AG04450 (cell line): ENCODE measurements around the gene PILRB. TPM values are rescaled to one million over a fixed set of nuclear protein-coding genes. Genes with fewer than 3 reads are reported as not detected.
"Not testable (repeated sequence)": the region's sequence is repeated elsewhere in the genome, so short reads cannot be mapped to it uniquely, and the experiment has no call there.

Experiments used
- CTCF ChIA-PET: fragments of 300-600, 350-600 bp; formaldehyde crosslinking; extraction: SDS; loops from one replicate; lab custom pipeline; 2022; ENCODE audit warnings: antibody characterized with exemption, inconsistent platforms; lab: Charles Lee
- POLR2A ChIA-PET: fragments of 350-600 bp; formaldehyde crosslinking; extraction: SDS; loops from one replicate; lab custom pipeline; 2021; ENCODE audit warnings: antibody characterized with exemption, inconsistent platforms; lab: Yijun Ruan, JAX
- DNase-seq: peaks from one replicate; pipeline ENCODE4 v3.0.0-alpha.2; 2011; ENCODE audit warnings: low read depth, low spot score
- H3K27ac ChIP-seq: one replicate; pipeline ENCODE4 v1.5.1; 2012; ENCODE audit warnings: low read depth, low read length, control low read depth
- H3K27me3 ChIP-seq: one replicate; pipeline ENCODE4 v1.6.0; 2012; ENCODE audit warnings: low read length; ENCODE audit not compliant: control insufficient read depth, insufficient read depth
- H3K4me3 ChIP-seq: 2 replicates; pipeline ENCODE4 v1.5.1; 2011; ENCODE audit warnings: mild to moderate bottlenecking, low read depth, low read length, control low read depth
- H3K9me3 ChIP-seq: 2 replicates; pipeline ENCODE4 v1.5.1; 2012; ENCODE audit warnings: low read length; ENCODE audit not compliant: control insufficient read depth, insufficient read depth
- CTCF ChIP-seq: IDR thresholded peaks from 2 replicates; pipeline ENCODE4 v1.5.1; 2011; ENCODE audit warnings: low read depth, low read length, control low read depth, inconsistent platforms
- polyA plus RNA-seq: library from polyadenylated mRNA; depleted of rRNA; stranded (reverse); fragments of >200 nt; gene quantifications from 2 replicates; pipeline ENCODE4 v1.2.3, GENCODE V29; 2011

Gene PILRB
- polyA plus RNA-seq, 1 experiment = 6.6 TPM

- CTCF ChIA-PET = no interaction called here
- H3K9me3 ChIP-seq = no peaks in the 10 kb centered on the region
- no peak overlapping the region for H3K4me3 ChIP-seq
- DNase-seq = no peak
- no peaks in the 10 kb centered on the region for H3K27me3 ChIP-seq
- POLR2A ChIA-PET = no interaction called here
- H3K27ac ChIP-seq = no peak overlapping the region
- TF ChIP-seq CTCF = no peak
These were observed 5.2 kb downstream of the PILRB start for GRCh38 chr7:100363098-100363497.

GRCh38 chr7:100363797-100364196 is 5.9 kb downstream of the PILRB start:
- DNase-seq, H3K4me3 ChIP-seq, CTCF ChIA-PET, POLR2A ChIA-PET, H3K27me3 ChIP-seq, H3K9me3 ChIP-seq, H3K27ac ChIP-seq: not testable (repeated sequence)

- DNase-seq = no peak
- no peak overlapping the region for H3K27ac ChIP-seq
- ChIA-PET POLR2A (no interaction called here), CTCF (no interaction called here)
- H3K9me3 ChIP-seq = no peaks in the 10 kb centered on the region
- no peaks in the 10 kb centered on the region for H3K27me3 ChIP-seq
- no peak for TF ChIP-seq CTCF
- no peak overlapping the region for H3K4me3 ChIP-seq
These were observed 6.6 kb downstream of the PILRB start for GRCh38 chr7:100364480-100364879.

- H3K27me3 ChIP-seq, H3K9me3 ChIP-seq, DNase-seq, H3K27ac ChIP-seq, POLR2A ChIA-PET, H3K4me3 ChIP-seq: not testable (repeated sequence)
- CTCF ChIA-PET = interaction anchor here (0.7 kb wide), 1 partner anchor 16 kb away, joined by 6 read pairs; no protein-coding TSS in a partner anchor
These were observed 8.1 kb downstream of the PILRB start for GRCh38 chr7:100365998-100366367.

- Histone ChIP-seq H3K9me3 (no peaks in the 10 kb centered on the region), H3K27ac (no peak overlapping the region), H3K27me3 (no peaks in the 10 kb centered on the region), H3K4me3 (no peak overlapping the region)
- no peak for TF ChIP-seq CTCF
- ChIA-PET POLR2A (no interaction called here), CTCF (interaction anchor here (0.7 kb wide), 1 partner anchor 16 kb away, joined by 6 read pairs; no protein-coding TSS in a partner anchor)
- DNase-seq = no peak
These were observed 8.7 kb downstream of the PILRB start for GRCh38 chr7:100366411-100367250.

GRCh38 chr7:100367251-100367620 is 9.3 kb downstream of the PILRB start:
- H3K4me3 ChIP-seq = no peak overlapping the region
- POLR2A ChIA-PET = no interaction called here
- TF ChIP-seq CTCF = no peak
- H3K27me3 ChIP-seq = no peaks in the 10 kb centered on the region
- CTCF ChIA-PET = no interaction called here
- no peak overlapping the region for H3K27ac ChIP-seq
- DNase-seq = no peak
- no peaks in the 10 kb centered on the region for H3K9me3 ChIP-seq
